PFSK-1 (cell line): ENCODE measurements around the gene CTBP2.

ENCODE experiments used
- FOXP2 ChIP-seq: optimal IDR thresholded peaks from 2 replicates; pipeline ENCODE3; 2011; ENCODE audit warnings: borderline replicate concordance, control low read depth, inconsistent platforms; ENCODE audit not compliant: insufficient read depth; ENCODE audit errors: extremely low read length, extremely low read depth
- POLR2AphosphoS5 ChIP-seq: IDR thresholded peaks from 2 replicates; pipeline ENCODE4 v1.6.1; 2012; ENCODE audit warnings: low read depth, mild to moderate bottlenecking, control low read depth, low read length, moderate library complexity
- REST ChIP-seq, 2 experiments: IDR thresholded peaks; 2 replicates each; pipeline versions ENCODE4 v1.6.1 to v1.8.0; 2011 to 2012; ENCODE audit warnings: low read depth in 2 of 2, low read length in 2 of 2, control low read depth in 1 of 2, inconsistent platforms in 1 of 2, mild to moderate bottlenecking in 1 of 2, moderate library complexity in 1 of 2; ENCODE audit not compliant: insufficient read depth in 1 of 2
- SIN3A ChIP-seq: IDR thresholded peaks from 2 replicates; pipeline ENCODE4 v1.6.1; 2012; ENCODE audit warnings: mild to moderate bottlenecking, low read length, moderate library complexity, borderline replicate concordance; ENCODE audit not compliant: insufficient read depth
- TAF1 ChIP-seq: IDR thresholded peaks from 2 replicates; pipeline ENCODE4 v1.6.1; 2012; ENCODE audit warnings: low read length, control low read depth, borderline replicate concordance; ENCODE audit not compliant: insufficient read depth

The CTBP2 gene

GRCh38 chr10:125025341-125025740, 135.0 kb downstream of the CTBP2 start:
- TF ChIP-seq FOXP2, result no peak
- no peak for TF ChIP-seq SIN3A
- TF ChIP-seq REST (IDR thresholded peaks at IDR 0.05; ENCODE audit: insufficient read depth in 1 of 2, low read depth in 2 of 2, low read length in 2 of 2), result no peak
- TF ChIP-seq POLR2AphosphoS5, result no peak
- no peak for TF ChIP-seq TAF1

DNA sequence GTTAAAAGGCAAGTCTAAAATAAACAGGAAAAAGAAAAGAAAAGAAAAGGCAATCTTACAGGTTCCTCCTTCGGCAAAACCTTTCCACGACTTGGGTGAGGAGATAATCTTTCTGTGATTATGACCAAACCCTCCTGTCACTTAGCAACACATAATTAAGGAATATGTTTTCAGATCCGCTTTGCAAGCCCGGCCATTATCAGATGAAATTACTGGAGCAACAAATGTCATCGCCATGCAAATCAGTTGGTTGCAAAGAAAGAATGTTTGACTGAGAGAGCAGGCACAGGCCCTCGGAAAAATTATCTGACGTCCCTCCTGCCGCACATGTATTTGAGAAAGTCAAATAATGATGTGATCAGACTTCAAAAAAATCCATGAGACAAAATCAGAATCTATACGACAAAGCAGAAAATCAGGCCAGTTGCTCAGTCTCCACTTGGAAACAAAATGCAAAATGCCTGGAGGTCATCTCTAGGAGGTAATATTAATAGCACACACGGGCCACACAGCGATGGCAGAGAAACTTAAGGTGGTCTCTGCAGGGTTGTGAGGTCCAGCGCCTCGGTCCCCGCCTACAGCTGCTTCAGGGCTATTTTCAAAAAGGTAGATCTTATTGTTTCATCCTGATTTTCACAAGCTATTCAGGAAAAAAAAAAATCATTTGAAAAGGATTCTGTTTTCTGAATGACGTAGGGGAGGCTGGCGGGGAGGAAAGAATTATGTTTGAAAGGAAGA, 135.7 kb downstream of the CTBP2 start:
- no peak for TF ChIP-seq FOXP2
- no peak for TF ChIP-seq REST (IDR thresholded peaks at IDR 0.05; ENCODE audit: insufficient read depth in 1 of 2, low read depth in 2 of 2, low read length in 2 of 2)
- no peak for TF ChIP-seq TAF1
- TF ChIP-seq POLR2AphosphoS5, result no peak
- TF ChIP-seq SIN3A, result no peak

DNA sequence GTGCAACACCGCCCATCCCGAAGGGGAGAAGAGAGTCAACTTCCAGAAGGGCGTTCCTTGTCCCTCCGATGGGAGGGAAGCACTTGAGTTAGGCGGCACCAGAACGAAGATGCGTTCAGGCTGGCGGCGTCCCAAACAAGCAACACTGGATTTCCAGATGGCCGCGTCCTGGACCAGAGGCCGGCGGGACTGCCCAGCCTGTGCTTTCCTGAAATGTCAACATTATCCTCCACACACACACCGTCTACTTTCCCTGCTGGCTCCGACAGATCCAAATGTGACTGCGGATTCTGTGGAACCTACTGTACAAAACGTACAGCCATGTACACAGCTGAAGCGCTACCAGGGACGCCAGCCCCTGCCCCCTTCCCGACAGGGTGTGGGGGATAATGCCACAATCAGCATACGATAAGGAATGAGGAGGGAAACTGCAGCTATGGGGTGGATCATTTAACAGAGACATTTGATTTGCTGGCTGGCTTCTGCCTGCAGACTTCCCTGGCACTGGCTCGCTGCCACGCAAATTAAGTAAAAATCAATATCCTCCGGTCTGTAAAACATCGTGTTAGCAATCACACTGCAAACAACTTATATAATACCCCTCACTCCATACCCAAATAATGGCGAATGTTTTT, 136.4 kb downstream of the CTBP2 start:
- TF ChIP-seq SIN3A (no peak), FOXP2 (no peak), REST (IDR thresholded peaks at IDR 0.05; ENCODE audit: insufficient read depth in 1 of 2, low read depth in 2 of 2, low read length in 2 of 2) (no peak), TAF1 (no peak), POLR2AphosphoS5 (no peak)

DNA sequence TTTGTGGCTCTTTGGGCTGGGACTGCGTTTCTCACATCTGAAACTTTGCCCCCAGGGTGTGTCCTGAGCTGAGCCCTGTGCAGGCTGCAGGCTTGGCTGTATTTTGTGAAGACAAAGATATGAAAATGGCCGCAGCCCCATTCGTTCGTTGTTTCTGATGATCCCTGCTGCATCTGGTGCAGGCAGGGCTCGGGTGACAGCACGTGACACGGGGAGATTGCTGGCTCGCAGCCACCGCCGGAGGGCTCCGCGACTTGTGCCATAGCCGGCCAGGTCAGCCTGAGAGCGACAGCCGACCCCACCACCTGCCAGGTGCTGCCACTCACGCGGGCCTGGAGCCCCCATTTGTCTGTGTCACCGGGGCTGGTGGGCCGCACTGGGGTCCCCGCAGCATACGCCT, 137.1 kb downstream of the CTBP2 start:
- TF ChIP-seq FOXP2 (no peak), REST (IDR thresholded peaks at IDR 0.05; ENCODE audit: insufficient read depth in 1 of 2, low read depth in 2 of 2, low read length in 2 of 2) (no peak), SIN3A (no peak), TAF1 (no peak), POLR2AphosphoS5 (no peak)
